Measurements from ENCODE around the gene MOBP. TPM values are rescaled to one million over a fixed set of nuclear protein-coding genes. Genes with fewer than 3 reads are reported as not detected.
"Not testable (repeated sequence)": the region's sequence is repeated elsewhere in the genome, so short reads cannot be mapped to it uniquely, and the experiment has no call there.

MOBP gene
- total RNA-seq, 1 experiment from 2014 or later = not detected

DNA sequence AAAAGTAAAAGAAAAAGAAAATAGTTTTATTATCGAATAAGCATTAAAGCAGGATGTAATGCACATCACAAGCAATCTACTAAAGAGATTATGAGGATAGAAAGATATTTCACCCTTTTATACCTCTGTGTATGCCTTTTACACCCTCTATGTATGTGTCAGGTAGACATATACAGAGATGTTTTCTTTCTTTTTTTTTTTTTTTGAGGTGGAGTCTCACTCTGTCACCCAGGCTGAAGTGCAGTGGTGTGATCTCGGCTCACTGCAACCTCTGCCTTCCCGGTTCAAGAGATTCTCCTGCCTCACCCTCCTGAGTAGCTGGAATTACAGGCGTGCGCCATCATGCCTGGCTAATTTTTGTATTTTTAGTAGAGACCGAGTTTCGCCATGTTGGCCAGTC, 13.6 kb upstream of the MOBP start:
- BruUV-seq (replicated peaks); H3K27me3 ChIP-seq (ENCODE audit: insufficient read depth, low read length); H3K36me3 ChIP-seq (ENCODE audit: control insufficient read depth in 1 of 2, insufficient read depth in 2 of 2, low read length in 2 of 2); H3K4me1 ChIP-seq (ENCODE audit: control insufficient read depth in 1 of 2, insufficient read depth in 2 of 2, low read length in 2 of 2); CTCF ChIA-PET; H3K9me2 ChIP-seq (ENCODE audit: insufficient read depth); H3K79me2 ChIP-seq (ENCODE audit: insufficient read depth, low read length); H3K9me3 ChIP-seq (ENCODE audit: control insufficient read depth in 1 of 2, insufficient read depth in 1 of 2, low read depth in 1 of 2, low read length in 2 of 2); intact Hi-C loops (cut with micrococcal nuclease); ATAC-seq; POLR2A ChIA-PET; H3K27ac ChIP-seq (ENCODE audit: low read depth, low read length); H3K4me2 ChIP-seq (ENCODE audit: low read length); H4K20me1 ChIP-seq (ENCODE audit: insufficient read depth); H3K9ac ChIP-seq (ENCODE audit: low read length); DNase-seq (ENCODE audit: low read depth, low spot score); H2AFZ ChIP-seq (ENCODE audit: low read depth, low read length, poor library complexity, severe bottlenecking); RAD21 ChIA-PET (ENCODE audit: low non-redundant PET in 1 of 2, low total read pairs in 2 of 2, uncharacterized antibody in 2 of 2, unreplicated experiment in 2 of 2); H3K4me3 ChIP-seq (replicated peaks in 1 of 2; ENCODE audit: low read depth in 1 of 2, low read length in 2 of 2): not testable (repeated sequence)

DNA sequence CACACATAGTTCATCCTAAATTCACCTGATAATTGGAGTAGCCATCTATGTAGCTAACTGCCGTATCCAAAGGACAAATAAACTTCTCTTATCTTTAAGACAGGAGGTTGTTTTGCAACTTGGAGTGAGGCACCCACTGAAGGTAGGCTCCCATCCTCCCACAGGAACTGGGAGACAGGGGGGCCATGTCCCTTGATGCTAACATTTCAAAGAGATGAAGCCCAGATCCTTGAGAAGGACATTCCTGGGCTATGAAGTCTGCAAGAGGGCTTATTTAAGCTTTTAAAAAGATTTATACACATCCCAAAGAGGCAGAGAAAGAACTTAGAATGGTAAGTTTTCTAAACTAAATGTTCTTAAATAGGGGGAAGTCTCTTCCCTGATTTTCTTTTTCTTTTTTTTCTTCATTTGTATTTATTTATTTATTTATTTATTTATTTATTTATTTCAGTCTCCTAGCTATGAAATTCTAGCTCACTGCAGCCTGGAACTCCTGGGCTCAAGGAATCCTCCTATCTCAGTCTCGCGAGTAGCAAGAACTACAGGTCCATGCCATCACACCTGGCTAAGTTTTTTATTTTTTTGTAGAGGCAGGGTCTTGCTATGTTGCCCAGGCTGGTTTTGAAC, 12.8 kb upstream of the MOBP start:
- Histone ChIP-seq H3K27me3 (ENCODE audit: insufficient read depth, low read length) (no peaks in the 10 kb centered on the region), H3K9me3 (ENCODE audit: control insufficient read depth in 1 of 2, insufficient read depth in 1 of 2, low read depth in 1 of 2, low read length in 2 of 2) (no peaks in the 10 kb centered on the region), H3K36me3 (ENCODE audit: control insufficient read depth in 1 of 2, insufficient read depth in 2 of 2, low read length in 2 of 2) (no peaks in the 10 kb centered on the region), H3K79me2 (ENCODE audit: insufficient read depth, low read length) (no peaks in the 10 kb centered on the region), H3K9ac (ENCODE audit: low read length) (no peak overlapping the region), H3K4me2 (ENCODE audit: low read length) (no peak overlapping the region), H3K9me2 (ENCODE audit: insufficient read depth) (no peaks in the 10 kb centered on the region), H3K4me1 (ENCODE audit: control insufficient read depth in 1 of 2, insufficient read depth in 2 of 2, low read length in 2 of 2) (no peaks in the 10 kb centered on the region), H4K20me1 (ENCODE audit: insufficient read depth) (no peaks in the 10 kb centered on the region), H2AFZ (ENCODE audit: low read depth, low read length, poor library complexity, severe bottlenecking) (no peak overlapping the region), H3K4me3 (replicated peaks in 1 of 2; ENCODE audit: low read depth in 1 of 2, low read length in 2 of 2) (no peak overlapping the region), H3K27ac (ENCODE audit: low read depth, low read length) (no peak overlapping the region)
- ATAC-seq (no peak), DNase-seq (ENCODE audit: low read depth, low spot score) (no peak)
- ChIA-PET RAD21 (ENCODE audit: low non-redundant PET in 1 of 2, low total read pairs in 2 of 2, uncharacterized antibody in 2 of 2, unreplicated experiment in 2 of 2) (no interaction called here), CTCF (no interaction called here), POLR2A (no interaction called here)
- intact Hi-C loops (cut with micrococcal nuclease) = no loop called here
- no TSS peak for BruUV-seq (replicated peaks)
- TF ChIP-seq EZH2 (IDR thresholded peaks at IDR 0.05) = no peak
- no peak for TF ChIP-seq ZFX (IDR thresholded peaks at IDR 0.05)
- no peak for TF ChIP-seq ELF1 (IDR thresholded peaks at IDR 0.05; ENCODE audit: borderline replicate concordance, low read depth)
- TF ChIP-seq JUND (IDR thresholded peaks at IDR 0.05) = no peak
- TF ChIP-seq SP1 (IDR thresholded peaks at IDR 0.05; ENCODE audit: low read depth) = no peak
- no peak for TF ChIP-seq SRF (IDR thresholded peaks at IDR 0.05; ENCODE audit: low read depth)
- TF ChIP-seq EGR1 (IDR thresholded peaks at IDR 0.05; ENCODE audit: low read depth) = no peak
- TF ChIP-seq SIN3A (IDR thresholded peaks at IDR 0.05; ENCODE audit: low read depth) = no peak
